HG02759 (cell line): ENCODE data around the gene SAMD13.

Experiments
- ATAC-seq: cut with Tn5 transposase; IDR thresholded peaks from one replicate; pipeline ENCODE4 v1.9.1; 2021; ENCODE audit warnings: mild to moderate bottlenecking, moderate library complexity; ENCODE audit not compliant: unreplicated experiment

SAMD13 gene, protein sequence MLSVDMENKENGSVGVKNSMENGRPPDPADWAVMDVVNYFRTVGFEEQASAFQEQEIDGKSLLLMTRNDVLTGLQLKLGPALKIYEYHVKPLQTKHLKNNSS

DNA sequence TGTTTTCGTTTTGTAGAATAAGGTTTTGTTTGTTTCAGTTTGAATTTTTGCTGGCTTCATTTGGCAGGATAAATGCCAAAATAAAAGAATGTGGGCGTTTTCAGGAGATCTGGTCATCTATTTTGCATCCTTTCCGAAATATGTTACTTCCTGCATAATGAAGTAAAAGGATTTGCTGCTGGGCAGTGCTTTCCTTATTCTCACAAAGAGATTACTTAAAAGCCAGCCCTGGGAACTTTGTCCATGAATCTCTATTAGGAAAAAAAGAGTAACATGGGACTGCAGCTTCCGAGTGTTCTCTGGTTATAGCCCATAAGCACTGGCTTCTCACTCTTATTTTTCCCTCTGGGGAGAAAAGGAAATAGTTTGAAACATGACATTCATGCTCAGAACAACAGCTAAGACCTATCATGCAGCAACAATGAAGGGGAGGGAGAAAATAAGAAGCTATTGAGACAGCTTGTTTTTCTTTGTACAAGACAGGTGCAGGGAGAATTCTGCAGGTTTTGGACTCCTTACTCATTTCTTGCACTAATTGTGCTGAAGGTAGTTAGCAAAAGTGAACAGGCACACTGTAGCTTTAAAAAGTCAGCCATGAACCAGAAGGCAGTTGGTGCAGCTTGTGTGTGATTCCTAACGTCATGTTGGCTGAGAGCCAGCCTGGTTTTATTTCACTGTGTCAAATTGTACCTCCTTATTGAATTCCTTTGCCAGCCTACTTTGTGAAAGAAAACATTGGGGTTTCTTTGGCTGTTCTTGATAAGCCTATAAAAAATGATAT, at the start of gene SAMD13:
TSS of gene SAMD13 (plus strand) at position 705 of the 781 bp plus-strand sequence. CDS start 1,527 bp downstream, outside the sequence.
- no peak for ATAC-seq

DNA sequence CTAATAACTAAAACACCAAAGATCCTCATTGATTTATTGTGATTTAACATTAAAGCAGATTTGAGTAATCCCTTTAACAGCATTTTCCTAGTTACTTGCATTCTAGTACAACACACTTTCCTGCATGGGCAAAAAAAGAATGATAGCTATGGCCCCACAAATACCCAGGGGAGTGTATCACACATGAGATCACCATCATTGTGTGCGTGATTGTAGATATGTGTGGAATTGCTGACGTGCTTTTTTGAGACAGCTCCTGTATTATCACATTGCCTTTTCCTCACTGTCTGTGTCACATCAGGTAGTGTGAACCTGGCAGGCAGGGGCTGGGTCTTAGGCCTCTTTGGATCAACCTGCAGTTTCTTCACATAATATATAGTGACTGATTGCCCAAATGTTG, 48.5 kb upstream of the SAMD13 start:
- no peak for ATAC-seq

DNA sequence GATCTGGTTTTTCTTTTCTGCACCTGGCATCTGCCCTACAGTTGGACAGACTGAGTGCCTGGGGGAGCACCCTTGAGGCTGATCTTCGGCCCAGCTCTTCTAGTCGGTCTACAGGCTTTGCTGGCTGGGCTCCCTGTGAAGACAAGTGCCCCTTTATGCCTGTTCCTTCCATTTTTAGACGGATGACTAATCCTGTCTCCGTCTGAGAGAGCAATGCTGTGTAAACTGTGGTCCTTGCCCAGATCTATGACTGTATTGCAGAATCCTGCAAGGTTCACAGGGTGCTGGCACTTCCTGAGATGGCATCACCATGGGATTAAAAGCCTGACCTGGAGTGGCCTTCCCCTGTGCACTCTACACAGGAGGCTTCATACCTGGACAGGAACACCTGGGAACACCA, 47.6 kb upstream of the SAMD13 start:
- ATAC-seq, result no peak

DNA sequence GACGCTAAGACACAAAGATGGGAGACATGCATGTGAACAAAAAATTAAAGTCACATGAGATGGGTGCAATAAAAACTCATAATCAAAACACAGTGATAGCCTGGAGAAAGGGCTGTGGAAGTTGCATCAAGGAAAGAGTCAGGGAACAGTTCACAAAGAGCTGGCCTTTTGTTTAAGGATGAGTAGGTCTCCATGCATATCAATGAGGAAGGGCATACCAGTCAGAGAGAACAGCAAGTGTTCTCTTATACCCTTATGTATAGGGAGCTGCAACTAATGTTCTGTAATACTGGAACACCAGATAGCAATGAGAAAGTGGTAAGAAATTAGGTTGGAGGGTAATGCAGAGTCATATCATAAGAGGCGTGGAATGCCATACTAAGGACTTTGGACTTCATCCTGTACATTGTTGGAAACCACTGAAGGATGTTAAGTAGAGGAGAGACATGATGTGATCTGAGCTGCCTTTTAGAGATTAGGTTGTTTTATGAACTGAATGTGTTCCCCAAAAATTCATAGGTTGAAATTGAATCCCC, 46.7 kb upstream of the SAMD13 start:
- no peak for ATAC-seq

DNA sequence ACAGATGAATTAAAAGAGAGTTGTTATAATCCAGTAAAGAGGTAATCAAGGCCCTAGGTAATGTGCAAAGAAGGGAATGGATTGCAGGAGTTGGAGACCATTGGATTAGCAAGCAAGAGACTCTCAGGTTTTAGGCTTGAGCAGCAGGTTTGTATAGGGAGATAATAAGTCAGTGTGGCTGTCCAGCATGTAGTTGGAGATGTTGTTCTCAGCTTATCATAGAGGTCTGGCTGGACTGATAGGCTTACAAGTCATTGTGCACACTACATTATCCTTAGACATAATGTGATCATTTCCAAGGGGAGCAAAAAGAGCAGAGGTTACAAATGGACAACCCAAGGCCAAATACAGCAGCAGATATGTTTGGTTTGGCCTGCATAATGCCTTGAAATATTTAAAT, 45.9 kb upstream of the SAMD13 start:
- ATAC-seq, result no peak

DNA sequence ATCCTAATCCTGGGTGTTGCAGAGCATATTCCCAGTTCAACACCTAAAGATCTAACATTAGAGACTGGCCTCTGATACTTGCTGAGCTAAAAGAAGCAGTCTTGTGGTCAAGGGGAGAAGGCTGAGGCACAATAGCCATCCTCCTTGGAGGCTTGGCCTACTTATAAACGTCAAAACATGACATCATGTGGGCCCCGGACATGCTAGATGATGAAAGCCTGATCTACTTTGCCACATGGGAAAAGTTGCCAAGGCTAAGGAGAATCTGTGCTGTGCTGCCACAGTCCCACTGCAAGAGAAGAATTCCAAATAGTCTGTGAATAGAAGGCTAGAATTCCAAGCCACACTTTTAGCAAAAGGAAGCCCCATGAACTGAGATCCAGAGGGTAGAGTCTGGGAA, 43.9 kb upstream of the SAMD13 start:
- ATAC-seq, result no peak

DNA sequence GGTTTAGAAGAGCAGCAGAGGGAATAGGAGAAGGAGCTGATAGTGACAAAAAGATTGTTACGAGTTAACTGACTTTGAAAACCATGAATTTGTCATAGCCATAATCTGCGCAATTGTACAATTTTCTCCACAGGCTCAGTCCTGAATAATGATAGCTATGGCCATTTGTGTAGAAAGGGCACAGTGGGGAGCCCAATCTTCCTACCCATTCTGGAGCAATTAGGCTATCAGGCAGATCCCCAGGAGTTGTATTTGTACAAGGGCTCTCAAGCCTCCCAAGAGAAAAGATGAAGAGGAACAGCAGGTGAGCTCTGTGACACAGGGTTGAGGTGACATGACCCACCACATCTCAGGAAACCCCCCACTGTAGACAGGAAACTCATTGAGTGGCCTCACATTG, 42.1 kb upstream of the SAMD13 start:
- ATAC-seq, result no peak

DNA sequence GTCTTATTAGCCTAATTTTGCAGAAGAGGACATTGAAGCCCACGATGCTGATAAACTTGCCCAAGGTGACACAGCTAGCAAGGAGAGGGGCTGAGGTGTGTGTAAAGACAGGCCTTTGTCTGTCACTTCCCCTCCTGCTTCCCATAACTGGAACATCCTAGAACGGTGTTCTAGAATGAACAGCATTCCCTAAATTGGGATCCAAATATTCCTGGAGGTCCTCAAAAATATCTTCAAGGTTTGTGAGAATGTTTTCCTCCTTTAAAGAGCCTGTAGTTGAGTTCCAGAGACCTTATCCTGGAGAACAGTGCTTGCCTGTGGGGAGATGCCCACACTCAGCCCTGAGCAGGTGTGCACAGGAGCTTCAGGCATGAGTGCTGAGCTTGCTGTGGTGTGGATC, 41.5 kb upstream of the SAMD13 start:
- ATAC-seq, result no peak

DNA sequence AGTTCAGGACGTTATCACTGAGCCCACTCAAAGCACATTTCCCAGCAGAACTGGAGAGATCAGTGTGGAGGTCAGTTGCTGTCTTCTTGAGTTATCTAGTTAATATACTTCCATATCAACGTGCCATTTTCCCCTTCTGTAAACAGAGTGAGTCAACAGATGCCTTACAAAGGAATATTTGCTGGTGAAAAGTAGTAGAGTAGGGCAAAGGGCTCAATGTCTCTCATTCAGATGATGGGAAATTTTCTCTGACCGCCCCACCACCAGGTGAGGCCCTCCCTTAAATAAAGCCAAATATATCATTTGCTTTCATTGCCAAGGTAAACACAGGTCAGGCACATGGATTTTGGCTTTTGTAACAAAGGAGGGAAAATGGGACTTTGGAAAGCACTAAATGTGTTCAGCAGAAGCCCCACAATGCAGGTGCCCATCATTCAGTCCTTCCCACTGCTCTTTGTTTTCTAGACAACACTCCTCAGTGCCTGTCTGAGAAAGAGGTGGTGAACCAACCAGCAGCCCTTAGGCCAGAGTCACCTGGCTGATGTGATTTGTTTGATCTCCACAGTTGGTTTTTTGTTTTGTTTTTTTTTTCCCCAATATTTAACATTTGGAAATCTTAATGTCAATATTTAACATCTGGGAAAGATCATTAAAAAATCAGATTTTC, 40.5 kb upstream of the SAMD13 start:
- ATAC-seq, result no peak

DNA sequence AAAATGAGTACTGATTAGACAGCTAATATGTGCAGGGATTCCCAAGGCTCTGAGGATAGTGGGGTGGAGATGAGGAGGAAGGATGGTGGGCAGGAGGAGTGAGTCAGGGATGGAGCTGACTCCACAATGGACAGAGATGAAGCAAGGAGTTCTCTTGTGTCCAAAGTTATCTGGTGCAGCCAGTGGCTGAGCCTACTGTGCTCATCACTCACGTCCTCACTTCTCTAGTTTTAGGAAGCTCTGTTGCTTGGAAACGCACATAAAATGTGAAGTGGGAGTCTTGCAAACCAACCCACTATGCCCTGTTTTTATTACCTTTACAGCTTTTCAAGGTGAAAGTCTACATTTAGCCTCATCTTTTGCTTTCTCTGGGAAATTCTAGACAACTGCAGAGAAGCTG, 36.5 kb upstream of the SAMD13 start:
- ATAC-seq, result no peak

DNA sequence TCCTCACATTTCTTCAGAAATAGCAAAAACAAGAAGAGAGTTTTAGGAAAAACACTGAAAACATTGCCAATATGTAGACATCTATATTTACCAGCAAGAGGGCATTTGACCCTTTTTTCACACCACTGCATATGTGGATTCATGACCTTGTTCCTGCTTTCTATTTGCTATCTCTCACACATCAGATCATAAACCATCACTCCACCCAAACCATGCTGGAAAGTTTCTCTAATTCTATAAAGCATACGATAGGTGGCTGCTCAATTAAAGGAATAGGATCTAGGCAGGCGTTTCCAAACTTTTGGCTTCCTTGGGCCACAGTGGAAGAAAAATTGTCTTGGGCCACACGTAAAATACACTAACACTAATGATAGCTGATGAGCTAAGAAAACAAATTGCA, 35.6 kb upstream of the SAMD13 start:
- no peak for ATAC-seq

DNA sequence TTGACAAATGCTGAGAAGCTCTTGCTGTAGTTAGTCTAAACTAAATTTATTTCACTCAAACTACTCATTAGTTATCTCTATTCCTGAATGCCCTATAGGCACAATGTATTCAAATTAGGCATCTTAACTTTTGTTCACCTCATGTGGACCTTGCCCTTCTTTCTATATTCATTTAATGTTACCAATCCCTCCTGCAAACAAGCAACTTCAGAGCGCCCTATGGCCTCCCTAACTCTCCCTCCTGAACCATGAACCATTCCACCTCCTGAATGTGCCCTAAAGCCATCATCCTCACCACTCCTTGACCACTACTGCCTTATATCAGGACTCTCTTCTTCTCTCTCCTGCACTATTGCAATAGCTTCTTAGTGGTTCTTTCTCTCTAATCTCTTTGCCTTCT, 34.8 kb upstream of the SAMD13 start:
- ATAC-seq, result no peak

DNA sequence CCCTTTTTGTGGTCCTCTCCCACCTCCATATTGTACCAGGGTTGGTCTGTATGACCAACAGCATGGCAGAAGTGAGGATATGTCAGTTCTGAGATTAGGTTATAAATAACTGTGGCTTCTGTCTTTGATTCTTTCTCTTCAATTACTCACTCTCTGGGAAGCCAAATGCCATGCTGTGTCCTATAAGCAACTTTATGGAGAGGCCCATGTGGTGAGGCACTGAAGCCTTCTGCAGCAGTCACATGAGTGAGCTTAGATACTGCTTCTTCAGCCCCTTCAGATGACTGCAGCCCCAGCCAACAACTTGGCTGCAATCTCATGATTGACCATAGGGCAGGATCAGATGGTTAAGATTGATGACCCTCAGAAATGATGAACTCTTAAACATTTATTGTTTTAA, 34.0 kb upstream of the SAMD13 start:
- no peak for ATAC-seq

DNA sequence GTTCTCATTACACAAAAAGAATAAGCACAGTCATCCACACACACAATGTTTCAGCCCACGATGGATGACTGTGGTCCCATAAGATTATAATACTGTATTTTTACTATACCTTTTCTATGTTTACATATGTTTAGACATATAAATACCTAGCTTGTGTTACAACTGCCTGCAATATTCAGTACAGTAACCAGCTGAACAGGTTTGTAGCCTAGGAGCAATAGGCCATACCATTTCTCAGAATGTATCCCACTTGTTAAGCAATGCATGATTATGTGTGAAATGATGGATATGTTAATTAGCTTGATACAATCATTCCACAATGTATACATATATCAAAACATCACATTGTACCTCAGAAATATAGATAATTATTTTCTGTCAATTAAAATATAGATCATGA, 33.2 kb upstream of the SAMD13 start:
- ATAC-seq, result no peak

DNA sequence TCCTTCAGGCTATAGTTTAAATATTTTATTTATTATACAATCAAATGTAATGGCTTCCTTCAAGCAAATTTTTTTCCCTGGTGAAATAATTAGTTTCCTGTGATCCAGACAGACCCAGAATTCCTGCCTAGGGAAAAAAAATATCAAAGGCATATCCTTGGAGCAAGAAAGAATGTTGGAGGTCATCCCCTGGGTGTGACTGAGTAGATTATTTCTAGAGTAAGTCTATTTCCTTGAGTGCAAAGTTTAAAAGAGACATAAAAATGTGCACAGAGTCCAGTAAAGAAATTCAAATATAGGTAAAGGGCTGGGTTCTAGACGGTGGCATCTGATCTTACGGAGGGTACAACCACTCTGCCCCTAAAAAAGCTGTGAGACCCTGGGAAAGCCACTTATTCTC, 32.2 kb upstream of the SAMD13 start:
- ATAC-seq, result no peak

DNA sequence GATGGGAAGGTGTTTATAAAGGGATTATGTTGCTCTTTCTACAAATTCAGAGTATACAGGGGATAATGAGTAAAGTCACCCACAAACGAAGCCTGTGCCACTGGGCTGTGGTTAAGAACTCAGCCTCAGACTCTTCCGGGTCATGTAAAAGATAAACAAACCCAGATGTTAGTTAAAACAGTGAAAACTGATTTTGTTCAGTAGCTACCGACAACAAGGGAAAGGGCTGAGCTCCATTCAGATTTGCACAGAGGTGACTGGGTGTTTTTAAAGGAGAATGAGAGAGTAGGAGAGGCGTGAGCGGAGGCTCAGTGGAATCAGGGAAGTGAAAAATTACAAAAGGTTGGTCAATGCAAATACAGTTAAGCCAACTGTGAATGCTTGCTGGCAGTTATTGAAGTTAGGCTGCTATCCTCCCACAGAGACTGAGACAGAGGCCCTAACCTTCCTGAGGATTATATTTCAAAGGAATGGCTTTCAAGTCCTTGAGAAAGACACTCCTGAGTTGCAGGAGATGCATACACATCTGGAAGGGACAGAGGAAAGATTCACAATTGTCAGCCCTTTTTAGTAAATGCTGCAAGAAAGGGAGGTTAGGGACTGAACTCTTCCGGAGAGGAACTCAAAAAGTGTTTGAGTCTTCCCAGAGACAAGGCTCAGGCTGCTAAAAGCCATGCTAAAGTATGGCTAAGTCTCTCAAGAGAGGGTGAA, 29.9 kb upstream of the SAMD13 start:
- ATAC-seq, result peak; percentile 96

DNA sequence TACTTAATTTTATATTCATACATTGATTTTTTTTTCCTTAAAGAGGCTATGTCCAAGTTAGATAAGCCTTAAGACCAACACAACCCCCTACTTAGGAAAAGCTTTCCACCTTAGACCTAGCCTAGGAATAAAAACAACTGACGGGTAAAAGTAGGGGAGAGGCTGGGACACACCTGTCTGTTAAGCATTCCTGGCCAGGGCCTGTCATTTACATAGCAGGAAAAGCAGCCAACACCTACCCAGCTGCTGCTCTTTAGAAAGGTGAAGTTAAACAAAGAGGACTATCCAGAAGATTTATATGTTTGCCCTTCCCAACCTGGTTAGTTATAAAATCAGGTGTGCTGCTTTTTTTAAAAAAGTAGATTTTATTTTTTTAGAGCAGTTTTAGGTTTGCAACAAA, 29.1 kb upstream of the SAMD13 start:
- ATAC-seq, result no peak

DNA sequence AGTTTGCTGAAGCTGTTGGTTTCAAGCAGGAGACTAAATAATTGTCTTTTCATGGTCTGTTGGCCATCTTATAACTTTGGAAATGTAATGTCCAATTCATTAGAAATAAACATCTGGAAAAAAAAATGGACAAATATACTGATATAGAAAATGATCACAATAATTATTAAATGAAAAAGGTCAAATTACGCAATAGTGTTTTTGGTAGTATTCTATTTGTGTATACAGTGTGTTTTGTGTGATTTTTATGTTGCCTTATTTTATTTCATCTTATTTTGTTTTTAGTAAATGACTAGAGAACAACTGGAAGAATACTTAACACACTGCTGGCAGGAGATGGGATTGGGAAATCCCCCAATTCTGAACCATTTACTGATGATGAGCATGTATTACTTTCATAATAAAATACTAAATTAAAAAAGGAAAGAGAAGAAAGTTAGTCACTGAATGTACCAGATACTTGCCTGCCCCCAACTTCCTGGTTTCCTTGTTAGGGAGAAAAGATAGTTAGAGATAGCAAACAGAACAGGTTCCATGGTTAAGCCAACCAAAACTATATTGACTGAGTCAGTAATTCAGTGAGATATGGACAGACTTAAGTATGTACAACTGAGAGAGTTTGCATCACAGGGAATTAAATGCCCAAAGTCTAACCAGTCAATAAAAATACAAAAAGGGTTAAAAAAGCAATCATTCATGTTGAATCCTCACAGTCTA, 24.0 kb upstream of the SAMD13 start:
- no peak for ATAC-seq

DNA sequence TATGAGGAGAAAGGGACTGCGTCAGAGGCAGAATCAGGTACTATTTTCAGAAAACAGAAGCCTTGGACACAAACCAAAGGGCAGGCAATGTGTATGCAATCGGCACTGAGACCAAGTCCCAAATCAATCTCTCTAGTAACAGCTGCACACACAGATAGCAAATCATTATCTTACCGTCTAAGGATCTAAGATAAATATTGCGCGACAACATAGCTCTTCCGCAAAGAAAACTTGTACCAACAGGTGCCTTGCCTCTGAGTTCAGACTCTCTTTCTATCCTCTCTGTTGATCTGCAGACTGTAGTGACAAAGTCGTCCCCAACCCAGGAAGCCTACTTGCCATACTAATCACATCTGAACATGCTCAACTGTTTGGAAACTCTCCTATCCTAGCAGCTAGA, 22.6 kb upstream of the SAMD13 start:
- no peak for ATAC-seq

DNA sequence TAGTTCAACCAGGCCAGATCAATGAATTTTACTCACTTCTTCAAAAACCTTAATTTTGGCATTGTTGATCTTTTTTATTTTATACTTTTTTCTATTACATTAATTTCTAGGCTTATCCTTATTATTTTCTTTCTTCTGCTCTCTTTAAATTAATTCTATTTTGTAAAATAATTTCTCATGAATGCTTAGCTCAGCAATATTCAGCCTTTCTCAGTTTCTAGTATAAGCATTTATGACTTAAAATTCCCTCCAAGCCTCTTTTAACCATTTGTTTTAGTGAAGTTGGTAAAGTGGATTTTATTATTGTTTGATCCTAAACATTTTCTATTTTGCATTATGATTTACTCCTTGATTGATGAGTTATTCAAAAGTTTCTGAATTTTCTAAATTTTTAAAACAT, 20.6 kb upstream of the SAMD13 start:
- ATAC-seq, result no peak

DNA sequence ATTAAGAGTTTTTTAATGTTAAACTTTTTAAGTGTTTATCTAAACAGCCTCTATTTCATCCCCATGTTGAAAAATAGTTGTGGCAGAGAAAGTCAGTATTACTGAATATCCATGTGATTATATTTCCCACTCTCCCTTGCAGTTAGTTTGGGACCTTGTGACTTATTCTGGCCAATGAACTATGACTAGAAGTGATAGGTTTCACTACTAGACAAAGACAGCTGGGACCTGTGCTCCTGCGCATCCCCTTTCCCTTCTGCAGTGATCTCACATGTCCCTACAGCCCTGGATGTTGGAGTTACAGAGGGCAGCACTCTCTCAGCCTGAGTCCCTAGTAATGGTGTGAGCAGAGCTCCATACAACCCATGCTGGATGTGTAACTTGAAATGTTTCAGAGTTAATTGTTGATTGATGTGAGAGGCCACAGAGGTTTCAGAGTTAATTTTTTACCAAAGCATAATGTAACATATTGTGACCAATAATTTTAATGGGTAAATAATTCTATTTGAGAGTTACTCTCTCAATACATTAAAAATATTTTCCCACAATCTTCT, 18.7 kb upstream of the SAMD13 start:
- no peak for ATAC-seq
